Measurements from ENCODE around the gene WNT6.

Gene WNT6

GRCh38 chr2:218858671-218859555 lies 692 bp upstream of the WNT6 start:
- no peak for DNase-seq

DNA sequence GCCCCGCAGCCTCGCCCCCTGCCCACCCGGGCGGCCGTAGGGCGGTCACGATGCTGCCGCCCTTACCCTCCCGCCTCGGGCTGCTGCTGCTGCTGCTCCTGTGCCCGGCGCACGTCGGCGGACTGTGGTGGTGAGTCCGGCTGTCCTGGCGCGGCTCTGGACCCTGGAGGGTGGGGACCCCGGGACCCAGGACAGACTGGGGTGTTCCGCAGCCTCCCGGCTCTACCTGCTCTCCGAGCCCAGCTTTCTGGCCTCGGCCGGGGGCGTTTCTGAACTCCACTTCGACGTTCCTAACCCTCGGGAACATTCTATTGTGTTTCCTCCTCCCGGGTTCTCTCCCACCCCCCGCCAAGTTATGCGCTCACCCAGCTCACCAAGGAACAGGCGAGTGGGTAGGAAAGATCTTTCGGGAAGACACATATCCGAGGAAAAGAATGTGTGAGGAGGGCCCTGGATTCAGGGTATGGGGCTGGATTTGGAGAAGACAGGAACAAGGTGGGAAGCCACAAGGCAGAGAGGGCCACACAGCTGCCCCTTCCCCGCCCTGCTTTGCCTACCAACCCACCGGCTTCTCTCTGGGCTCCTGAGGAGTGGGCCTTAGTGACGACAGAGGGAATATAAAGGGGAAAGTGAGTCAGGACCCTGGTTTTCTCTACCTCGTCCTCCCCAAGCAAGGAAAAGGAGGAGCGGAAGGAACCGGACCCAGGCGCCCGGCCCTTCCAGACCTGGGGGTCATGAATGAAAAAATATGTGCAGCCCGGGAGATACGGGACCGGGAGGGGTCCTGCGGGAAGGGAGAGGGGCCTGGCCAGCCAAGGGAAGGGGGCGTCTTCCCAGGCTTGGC lies 605 bp downstream of the WNT6 start:
- no peak for DNase-seq

DNA sequence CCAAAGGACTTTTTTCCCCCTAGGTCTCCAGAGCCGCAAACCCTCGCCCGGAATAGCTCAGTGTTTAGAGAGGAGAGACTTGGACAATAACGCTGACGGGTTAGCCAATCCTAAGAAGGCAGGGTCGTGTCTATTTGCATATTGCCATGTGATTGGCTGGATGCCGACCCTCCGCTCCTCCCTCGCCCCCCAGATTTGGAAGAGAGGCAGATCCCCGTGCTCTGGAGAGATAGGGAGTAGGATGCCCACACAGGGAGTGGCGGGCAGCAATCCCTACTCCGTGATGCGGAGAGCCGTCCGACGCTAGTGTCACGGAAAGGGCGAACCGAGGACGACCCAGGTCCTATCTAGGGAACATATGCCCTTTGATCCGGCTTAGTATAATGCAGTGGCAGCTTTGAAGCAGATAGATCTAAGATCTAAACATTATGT lies 1.4 kb downstream of the WNT6 start:
- DNase-seq, result no peak

- no peak for DNase-seq
Observed at GRCh38 chr2:218861645-218862318, 2.2 kb downstream of the WNT6 start.

DNA sequence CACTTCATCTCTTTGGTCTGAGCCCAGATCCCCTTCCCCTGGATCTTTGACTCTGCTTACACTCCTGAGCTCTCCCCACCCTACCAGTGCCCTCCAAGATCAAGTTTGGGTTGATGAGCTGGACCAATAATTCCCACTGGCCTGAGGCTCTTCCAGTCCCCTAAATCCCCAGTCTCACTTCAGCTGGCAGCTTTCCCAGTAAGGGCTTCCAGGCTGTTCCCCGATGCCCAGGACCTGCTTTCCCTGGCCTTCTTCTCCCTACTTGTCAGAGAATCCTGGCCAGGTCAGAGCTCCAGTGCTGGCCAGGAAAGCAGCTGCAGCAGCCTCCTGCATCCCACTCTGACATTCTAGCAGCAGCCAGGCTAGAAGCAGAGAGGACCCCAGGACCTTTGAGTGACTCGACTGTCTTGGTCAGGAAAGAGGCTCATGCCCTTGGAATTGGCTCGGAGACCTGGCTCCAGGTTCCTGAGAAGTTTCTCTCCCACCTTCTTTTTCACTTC lies 3.5 kb downstream of the WNT6 start:
- DNase-seq, result no peak

- no peak for DNase-seq
Observed at GRCh38 chr2:218865396-218865795, 5.8 kb downstream of the WNT6 start.

GRCh38 chr2:218865999-218866398 lies 6.4 kb downstream of the WNT6 start:
- no peak for DNase-seq

DNA sequence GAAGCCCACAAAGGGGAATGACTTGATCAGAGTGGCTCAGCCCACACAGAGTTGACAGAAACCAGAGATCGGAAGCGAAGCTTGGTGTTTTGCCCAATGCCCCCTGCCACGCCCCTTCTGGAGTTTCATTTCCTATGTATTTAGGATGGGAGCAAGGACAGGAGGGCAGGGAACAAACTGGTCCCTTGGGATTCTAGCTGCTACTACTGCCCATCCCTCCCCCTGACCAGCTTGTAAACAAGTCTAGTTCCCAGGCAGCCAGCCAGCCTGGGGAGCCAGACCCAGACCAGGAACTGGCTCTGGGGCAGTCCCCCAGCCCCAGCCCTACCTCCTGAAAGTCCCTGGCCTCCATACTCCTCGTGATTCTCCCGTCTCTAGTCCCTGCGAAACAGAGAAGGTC lies 8.3 kb downstream of the WNT6 start:
- no peak for DNase-seq

- DNase-seq, result no peak
Observed at GRCh38 chr2:218869064-218869463, 9.5 kb downstream of the WNT6 start.

GRCh38 chr2:218870984-218871344 lies 11.4 kb downstream of the WNT6 start:
- DNase-seq, result no peak

DNA sequence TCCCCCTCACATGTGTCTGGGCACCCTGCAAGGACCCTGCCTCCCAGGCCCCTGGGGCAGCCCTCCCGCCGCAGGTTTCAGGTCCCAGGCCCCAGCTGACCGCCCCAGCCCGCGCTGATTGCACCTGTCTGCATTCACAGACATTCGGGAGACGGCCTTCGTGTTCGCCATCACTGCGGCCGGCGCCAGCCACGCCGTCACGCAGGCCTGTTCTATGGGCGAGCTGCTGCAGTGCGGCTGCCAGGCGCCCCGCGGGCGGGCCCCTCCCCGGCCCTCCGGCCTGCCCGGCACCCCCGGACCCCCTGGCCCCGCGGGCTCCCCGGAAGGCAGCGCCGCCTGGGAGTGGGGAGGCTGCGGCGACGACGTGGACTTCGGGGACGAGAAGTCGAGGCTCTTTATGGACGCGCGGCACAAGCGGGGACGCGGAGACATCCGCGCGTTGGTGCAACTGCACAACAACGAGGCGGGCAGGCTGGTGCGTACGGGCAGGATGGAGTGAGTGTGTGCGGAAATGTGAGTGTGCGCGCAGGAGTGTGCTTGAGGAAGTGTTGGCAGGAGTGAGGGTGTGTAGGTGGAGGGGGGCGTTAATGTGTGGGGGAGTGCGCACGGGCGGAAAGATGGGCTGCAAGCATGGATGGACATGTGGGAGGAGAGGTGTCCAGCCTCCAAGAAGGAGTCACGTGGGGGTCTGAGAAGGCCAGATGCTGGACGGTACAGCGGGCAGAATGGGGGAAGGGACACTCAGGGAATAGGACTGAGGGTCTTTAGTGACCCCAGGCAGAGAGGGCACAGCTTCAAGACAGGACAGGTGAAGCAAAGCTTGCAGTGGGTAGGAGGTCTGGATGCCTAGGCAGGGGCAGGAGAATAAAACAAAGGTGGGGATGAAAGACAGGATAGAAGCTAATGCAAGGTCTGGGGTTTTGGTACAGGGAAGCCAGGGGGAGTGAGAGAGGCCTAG lies 12.0 kb downstream of the WNT6 start:
- DNase-seq, result no peak

DNA sequence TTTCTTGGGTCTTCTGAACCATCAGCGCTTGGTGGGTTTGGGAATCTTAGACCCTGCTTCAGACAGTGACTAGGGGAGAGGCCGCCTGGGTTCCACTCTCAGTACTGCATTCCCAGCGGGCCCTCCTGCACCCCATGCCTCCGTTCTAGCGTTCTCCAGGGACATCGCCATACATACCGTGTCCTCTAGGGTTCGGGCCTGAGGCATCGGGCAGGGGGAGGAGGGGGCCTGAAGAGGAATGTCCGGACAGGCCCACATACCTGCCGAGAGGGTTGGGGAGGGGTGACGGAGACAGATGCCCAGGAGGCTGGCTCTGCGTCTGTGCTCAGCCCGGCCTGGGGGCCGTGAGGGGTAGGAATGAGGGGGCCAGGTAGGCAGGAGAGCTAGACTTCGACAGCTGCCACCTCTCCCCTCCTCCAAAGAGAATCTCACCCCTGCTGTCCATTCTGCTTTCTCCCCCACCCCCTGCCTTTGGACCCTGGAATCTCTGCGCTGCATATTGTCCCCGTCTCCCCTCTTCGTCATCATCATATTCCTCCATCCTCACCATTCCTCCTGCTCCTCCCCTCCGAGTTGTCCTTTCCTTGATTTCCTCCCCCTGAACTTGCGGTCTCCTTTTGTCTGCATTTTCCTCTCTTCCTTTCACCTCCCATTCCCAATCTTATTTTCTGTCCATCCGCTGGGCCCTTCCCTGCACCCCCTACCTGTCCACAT lies 13.2 kb downstream of the WNT6 start:
- DNase-seq, result no peak

DNA sequence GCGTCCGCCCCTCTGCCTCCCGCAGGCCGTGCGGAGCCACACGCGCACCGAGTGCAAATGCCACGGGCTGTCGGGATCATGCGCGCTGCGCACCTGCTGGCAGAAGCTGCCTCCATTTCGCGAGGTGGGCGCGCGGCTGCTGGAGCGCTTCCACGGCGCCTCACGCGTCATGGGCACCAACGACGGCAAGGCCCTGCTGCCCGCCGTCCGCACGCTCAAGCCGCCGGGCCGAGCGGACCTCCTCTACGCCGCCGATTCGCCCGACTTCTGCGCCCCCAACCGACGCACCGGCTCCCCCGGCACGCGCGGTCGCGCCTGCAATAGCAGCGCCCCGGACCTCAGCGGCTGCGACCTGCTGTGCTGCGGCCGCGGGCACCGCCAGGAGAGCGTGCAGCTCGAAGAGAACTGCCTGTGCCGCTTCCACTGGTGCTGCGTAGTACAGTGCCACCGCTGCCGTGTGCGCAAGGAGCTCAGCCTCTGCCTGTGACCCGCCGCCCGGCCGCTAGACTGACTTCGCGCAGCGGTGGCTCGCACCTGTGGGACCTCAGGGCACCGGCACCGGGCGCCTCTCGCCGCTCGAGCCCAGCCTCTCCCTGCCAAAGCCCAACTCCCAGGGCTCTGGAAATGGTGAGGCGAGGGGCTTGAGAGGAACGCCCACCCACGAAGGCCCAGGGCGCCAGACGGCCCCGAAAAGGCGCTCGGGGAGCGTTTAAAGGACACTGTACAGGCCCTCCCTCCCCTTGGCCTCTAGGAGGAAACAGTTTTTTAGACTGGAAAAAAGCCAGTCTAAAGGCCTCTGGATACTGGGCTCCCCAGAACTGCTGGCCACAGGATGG lies 14.0 kb downstream of the WNT6 start:
- DNase-seq, result no peak

- no peak for DNase-seq
Observed at GRCh38 chr2:218875692-218876246, 16.2 kb downstream of the WNT6 start.

DNA sequence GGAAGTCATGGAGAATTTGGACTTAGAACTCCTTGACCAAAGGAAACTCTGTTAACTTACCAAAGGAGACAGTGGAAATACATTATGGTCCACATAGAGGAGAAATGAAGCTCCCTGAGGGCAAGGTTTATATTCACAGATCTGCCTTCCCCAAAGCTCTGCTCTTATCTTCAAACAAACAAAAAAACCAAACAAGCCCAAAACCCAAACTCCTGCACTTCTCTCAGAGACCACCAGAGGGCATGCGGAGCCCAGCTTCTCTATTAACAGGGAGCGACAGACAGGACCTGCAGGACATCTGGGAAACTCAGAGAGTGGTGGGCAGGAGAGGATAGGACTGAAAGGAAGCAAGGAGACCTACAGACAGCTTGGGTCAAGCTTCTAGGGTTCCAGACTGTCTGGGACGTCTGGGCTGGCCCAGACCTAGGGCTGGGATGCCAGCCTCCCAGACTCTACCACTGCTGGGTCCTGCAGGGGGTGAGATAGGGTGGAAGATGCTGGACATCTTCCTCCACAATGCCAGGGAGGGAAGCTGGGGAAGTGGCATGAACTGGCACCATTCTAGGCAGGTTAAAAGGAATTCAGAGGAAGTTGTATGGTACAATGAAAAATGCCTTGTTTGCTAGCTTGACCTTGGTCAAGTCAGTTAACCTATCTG lies 17.1 kb downstream of the WNT6 start:
- no peak for DNase-seq

DNA sequence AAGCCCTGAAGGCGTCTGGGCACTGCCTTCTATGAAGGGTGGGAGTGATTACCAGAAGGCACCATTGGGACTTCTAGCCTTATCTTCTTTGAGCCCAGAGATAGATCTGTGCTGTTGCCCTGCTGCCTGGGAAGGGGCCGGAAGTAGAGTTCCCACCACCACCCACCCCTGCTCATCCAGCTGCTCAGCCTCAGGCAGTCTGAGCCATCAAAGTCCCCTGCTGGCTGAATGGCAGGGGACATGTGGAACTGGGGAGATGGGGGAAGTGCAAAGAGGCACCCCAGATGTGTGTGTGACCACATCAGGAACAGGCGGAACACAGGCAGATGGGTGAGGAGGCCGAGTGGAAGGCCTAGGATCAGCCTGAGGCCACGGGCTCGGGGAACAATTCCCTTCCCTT lies 17.7 kb downstream of the WNT6 start:
- no peak for DNase-seq

- DNase-seq, result no peak
Observed at GRCh38 chr2:218877891-218878290, 18.3 kb downstream of the WNT6 start.

DNA sequence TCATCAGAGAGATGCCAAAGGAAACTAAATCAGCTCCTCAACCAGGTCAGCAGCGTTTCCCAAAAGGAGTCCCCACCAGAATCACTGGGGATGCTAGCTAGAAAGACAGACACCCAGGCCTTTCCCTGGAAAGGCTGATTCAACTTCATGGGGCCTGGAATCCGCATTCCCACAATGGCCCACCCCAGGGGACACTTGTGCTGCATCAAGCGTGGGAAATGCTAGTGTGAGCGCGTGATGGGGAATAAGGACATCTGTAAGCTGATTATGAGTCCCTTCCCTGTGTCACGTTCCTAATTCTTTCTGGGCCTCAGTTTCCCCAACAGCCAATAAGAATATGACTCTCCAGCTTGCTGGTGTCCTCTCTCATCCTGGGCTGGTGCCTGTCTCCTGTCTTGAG lies 18.9 kb downstream of the WNT6 start:
- no peak for DNase-seq

DNA sequence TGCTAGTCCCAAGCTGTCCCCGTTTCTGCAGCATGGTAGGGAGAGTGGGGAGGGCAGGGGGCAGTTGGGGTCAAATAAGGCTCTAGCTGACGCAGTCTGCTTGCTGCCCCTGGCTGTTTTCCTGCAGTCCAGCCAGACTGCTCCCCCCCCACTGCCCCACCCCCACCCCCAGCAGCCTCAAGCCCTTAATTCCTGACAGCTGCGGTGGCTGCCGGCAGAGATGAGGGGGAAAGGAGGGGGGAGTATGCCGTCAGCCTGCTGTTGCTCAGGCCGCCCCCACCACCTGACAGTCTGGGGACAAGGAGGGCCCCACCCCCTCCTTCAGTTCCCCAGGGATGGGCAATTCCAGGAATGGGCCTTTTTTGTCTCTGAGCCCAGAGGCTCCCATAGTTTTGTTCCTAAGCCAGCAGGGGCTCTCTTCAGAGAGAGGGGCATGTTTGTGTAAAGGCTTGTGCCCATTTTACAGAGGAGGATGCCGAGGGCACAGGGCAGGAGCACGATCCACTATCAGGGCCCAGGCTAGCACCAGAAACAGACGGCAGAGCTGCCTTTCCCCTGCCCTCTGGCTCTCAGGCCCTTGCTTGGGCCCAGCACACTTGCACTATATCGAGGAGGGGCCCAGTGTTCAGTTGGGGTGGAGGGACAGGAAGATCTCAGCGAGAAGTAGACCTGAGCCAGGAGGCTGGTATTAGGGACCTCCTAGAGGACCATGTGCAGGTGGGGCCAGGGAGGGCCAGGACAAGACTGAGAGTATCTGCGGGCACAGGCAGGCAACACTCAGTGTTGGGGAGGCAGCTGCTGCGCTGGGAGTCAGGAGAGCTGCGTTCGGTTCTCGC lies 19.5 kb downstream of the WNT6 start:
- no peak for DNase-seq
